Mesodermal cell (in vitro differentiated cells): Measurements from ENCODE around the gene BAG1.

ENCODE experiments used
- H3K27ac ChIP-seq: 2 replicates; pipeline ENCODE4 v1.7.0; 2013; ENCODE audit warnings: mild to moderate bottlenecking, low read depth, low read length, moderate library complexity; ENCODE audit not compliant: severe bottlenecking
- H3K36me3 ChIP-seq: 2 replicates; pipeline ENCODE4 v1.7.1; 2013; ENCODE audit warnings: mild to moderate bottlenecking, low read length, moderate library complexity; ENCODE audit not compliant: control insufficient read depth, insufficient read depth
- H3K4me1 ChIP-seq: one replicate; pipeline ENCODE4 v1.7.1; 2013; ENCODE audit warnings: mild to moderate bottlenecking, low read length; ENCODE audit not compliant: insufficient read depth, control insufficient read depth, poor library complexity, severe bottlenecking
- H3K4me3 ChIP-seq: 2 replicates; pipeline ENCODE4 v1.7.0; 2013; ENCODE audit warnings: low read length, control low read depth, mild to moderate bottlenecking; ENCODE audit not compliant: insufficient read depth, poor library complexity, severe bottlenecking; ENCODE audit errors: extremely low read depth
- H3K9me3 ChIP-seq: 2 replicates; pipeline ENCODE4 v1.7.1; 2013; ENCODE audit warnings: mild to moderate bottlenecking, low read length, moderate library complexity; ENCODE audit not compliant: control insufficient read depth
- WGBS, 2 experiments: methylation state at CpG; one replicate each; pipeline ENCODE4 v1.1.5; 2013; ENCODE audit warnings: missing lambda C conversion rate in 2 of 2; ENCODE audit not compliant: insufficient coverage in 2 of 2; 5-methylcytosine and 5-hydroxymethylcytosine counted together

The BAG1 gene

DNA sequence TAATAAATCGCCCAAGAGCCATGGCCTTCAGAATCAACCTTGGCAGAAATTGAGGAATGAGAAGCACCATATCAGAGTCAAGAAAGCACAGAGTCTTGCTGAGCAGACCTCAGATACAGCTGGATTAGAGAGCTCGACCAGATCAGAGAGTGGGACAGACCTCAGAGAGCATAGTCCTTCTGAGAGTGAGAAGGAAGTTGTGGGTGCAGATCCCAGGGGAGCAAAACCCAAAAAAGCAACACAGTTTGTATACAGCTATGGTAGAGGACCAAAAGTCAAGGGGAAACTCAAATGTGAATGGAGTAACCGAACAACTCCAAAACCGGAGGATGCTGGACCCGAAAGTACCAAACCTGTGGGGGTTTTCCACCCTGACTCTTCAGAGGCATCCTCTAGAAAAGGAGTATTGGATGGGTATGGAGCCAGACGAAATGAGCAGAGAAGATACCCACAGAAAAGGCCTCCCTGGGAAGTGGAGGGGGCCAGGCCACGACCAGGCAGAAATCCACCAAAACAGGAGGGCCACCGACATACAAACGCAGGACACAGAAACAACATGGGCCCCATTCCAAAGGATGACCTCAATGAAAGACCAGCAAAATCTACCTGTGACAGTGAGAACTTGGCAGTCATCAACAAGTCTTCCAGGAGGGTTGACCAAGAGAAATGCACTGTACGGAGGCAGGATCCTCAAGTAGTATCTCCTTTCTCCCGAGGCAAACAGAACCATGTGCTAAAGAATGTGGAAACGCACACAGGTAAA is 30.3 kb upstream of the BAG1 start:
- H3K4me3 ChIP-seq = no peak overlapping the region
- WGBS, 2 experiments = 91 to 98% methylated on average over 6 to 8 of the region's 12 CpGs
- no peaks in the 10 kb centered on the region for H3K9me3 ChIP-seq
- no peak overlapping the region for H3K27ac ChIP-seq
- H3K4me1 ChIP-seq = peaks cover 10% of the 10 kb centered on the region
- peaks cover 77% of the 10 kb centered on the region for H3K36me3 ChIP-seq

DNA sequence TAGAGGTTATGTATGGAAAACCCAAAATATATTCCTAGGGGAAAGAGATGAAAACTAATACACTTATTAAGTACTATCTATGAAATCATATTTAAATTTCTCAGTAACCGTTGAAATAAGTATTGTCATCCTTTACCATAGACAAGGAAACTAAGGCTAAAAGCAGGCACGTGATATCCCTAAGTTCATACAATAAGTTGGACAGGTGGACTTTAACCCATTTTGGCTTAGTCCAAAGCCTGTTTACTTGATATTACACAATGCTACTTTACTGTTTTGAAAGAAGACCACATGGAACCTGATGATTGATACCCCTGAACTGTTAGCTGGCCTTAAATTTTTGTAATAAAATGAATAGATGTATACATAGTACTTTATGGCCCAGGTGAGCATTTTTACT is 29.3 kb upstream of the BAG1 start:
- peaks cover 10% of the 10 kb centered on the region for H3K4me1 ChIP-seq
- no peaks in the 10 kb centered on the region for H3K9me3 ChIP-seq
- no peak overlapping the region for H3K4me3 ChIP-seq
- 100% methylated on average over 1 of the region's 2 CpGs for WGBS, 2 experiments
- peaks cover 66% of the 10 kb centered on the region for H3K36me3 ChIP-seq
- H3K27ac ChIP-seq = no peak overlapping the region

DNA sequence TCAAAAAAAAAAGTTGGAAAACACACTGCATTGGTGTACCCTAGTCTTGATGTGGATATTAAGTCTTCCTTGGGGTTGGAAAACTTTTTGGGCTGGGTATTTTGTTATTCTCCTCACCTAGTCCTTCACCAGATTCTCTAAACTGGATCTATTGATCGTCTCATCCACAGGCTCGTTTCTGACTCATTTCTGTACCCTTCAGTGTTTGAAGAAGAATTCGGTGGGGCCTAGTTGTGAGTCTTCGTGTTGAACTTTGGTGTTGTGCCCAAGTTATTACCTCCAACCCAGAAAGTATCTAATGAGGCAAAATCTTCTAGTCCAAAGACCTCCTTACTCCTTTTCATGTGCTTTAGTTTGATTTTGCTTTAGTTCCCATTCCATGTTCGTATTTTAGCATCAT is 27.4 kb upstream of the BAG1 start:
- peaks cover 48% of the 10 kb centered on the region for H3K36me3 ChIP-seq
- 95% methylated on average over 2 to 3 of the region's 5 CpGs for WGBS, 2 experiments
- H3K4me1 ChIP-seq = peaks cover 10% of the 10 kb centered on the region
- H3K27ac ChIP-seq = no peak overlapping the region
- no peaks in the 10 kb centered on the region for H3K9me3 ChIP-seq
- no peak overlapping the region for H3K4me3 ChIP-seq

DNA sequence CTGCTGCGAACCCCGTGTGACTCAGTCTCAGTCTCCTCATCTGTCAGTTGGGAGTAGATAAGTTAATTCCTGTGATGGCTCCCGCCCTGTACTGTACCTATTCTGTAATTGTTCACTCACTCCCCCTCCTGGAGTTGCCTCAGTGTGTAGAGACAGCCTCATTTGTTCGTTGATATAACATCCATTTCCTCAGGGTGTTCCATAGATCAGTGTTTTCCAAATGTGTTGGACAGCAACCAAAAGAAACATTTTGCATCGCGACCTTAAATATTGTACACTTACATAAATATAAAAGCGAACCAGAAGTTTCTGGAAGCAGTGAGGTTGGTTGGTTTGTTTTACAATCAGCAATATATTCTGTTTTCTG is 26.5 kb upstream of the BAG1 start:
- peaks cover 1% of the 10 kb centered on the region for H3K4me1 ChIP-seq
- peaks cover 40% of the 10 kb centered on the region for H3K36me3 ChIP-seq
- H3K9me3 ChIP-seq = no peaks in the 10 kb centered on the region
- 8 to 25% methylated on average over 2 to 4 of the region's 7 CpGs for WGBS, 2 experiments
- H3K27ac ChIP-seq = peak overlapping the region; percentile 99
- H3K4me3 ChIP-seq = peak overlapping the region; percentile 95

DNA sequence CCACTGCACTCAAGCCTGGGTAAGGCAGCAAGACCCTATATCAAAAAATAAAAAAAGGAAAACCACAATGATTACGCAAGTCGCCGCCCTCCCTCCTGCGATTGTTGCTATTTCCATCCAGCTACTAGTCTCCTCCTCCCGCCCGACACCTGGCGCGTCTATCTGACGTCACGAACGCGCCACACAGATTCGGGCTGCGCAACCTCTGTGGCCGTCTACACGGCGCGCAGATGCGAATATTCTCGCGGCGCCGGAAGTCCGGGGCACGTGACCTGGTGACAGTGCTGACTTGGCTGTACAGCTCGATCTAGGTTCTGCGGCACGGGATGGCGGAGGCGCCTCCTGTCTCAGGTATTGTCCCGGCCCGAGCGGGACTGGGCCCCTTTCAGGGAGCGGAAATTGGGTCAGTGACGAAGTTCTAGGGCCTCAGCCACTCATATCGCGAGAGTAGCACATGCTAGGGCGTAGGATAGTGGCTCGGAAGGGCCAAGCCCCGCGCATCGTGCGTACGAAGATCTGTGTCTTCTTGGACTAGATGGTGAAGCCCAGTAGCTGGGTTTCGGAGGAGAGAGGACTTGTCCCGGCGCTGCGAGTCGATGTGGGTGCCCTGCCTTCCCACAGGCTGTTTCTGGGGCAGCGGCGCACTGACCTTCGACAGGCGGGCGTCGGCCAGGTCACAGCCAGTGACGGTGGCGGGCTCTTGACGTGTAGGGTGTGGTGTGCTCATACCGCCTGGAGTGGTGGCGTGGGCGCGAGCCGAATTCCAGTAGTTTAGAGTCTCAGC is 25.9 kb upstream of the BAG1 start, which contains the start of gene NFX1:
NFX1 (plus strand) TSS at position 270 of the 784 bp plus-strand sequence; CDS start at position 327, 57 bp downstream.
- WGBS, 2 experiments = 0 to 1% methylated on average over 48 to 58 of the region's 63 CpGs
- Histone ChIP-seq H3K9me3 (no peaks in the 10 kb centered on the region), H3K4me3 (peak within 1 kb of the TSS; percentile 95), H3K4me1 (no peaks in the 10 kb centered on the region), H3K36me3 (peaks cover 34% of the 10 kb centered on the region), H3K27ac (peak within 1 kb of the TSS; percentile 99)

DNA sequence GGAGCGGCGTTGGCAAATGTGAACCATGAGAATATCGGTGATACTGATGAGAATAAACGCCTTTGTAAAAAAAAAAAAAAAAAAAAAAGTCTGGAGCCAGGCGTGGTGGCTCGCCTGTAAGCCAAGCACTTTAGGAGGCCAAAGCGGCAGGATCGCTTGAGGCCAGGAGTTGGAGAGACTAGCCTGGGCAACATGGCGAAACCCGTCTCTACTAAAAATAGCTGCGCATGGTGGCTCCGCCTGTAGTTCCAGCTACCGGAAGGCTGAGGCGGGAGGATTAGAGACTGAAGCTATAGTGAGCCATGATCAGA is 25.4 kb upstream of the BAG1 start:
- Histone ChIP-seq H3K27ac (peak overlapping the region; percentile 99), H3K4me1 (no peaks in the 10 kb centered on the region), H3K4me3 (peak overlapping the region; percentile 95), H3K9me3 (no peaks in the 10 kb centered on the region), H3K36me3 (peaks cover 29% of the 10 kb centered on the region)
- 4 to 5% methylated on average over 9 of the region's 14 CpGs for WGBS, 2 experiments

DNA sequence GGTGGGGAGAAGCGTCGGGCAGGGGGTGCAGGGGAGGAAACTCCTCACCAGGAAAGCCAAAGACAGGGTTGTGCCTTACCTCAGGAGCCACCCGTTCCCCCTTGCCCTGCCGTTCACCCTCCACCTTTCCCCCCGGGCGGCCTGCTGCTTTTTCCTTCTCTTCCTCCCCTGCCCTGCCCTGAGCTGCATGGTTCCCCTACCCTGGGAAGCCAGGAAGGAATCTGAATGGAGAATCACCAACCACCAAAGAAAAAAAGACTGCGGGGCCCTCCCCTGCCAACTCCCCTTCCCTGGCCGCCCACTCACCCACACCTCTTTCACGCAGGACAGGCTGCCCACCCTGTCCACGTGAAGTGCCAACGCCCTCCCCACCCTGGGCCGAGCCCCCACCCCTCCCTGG is 25.0 kb upstream of the BAG1 start:
- WGBS, 2 experiments = 66 to 71% methylated on average over 2 to 6 of the region's 12 CpGs
- peak overlapping the region; percentile 95 for H3K4me3 ChIP-seq
- no peaks in the 10 kb centered on the region for H3K9me3 ChIP-seq
- no peaks in the 10 kb centered on the region for H3K4me1 ChIP-seq
- peak overlapping the region; percentile 99 for H3K27ac ChIP-seq
- peaks cover 25% of the 10 kb centered on the region for H3K36me3 ChIP-seq

DNA sequence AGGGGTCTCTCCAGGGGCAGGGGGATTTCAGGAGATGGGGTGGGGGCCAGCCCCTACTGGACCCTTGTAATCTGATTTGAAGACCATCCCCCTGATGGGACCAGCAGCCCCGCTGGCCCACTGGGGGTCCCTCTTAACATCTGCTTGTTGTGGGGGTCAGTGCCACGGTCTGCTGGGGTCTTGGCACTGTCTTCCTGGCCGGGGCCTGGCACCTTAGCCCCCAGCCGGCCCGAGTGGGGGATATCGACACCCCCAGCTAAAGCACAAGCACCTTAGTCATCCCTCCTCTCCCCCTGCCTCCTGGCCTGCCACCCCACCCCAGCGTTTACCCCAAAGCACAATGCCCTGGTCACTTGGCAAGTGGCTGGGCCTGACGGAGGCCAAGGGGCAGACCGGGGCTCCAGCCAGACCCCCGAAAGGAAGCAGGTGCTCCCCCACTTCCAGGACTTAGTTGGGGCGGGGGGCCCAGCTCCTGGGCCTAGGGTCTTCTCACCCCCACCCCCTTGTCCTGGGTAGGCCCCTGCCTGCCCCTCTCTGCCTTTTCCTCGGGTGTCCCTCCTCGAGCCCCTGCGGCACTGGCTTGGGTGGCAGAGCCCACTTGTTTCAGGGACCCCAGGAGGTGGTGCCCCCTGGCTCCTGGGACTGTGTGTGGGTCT is 24.4 kb upstream of the BAG1 start:
- H3K36me3 ChIP-seq = peaks cover 19% of the 10 kb centered on the region
- H3K27ac ChIP-seq = no peak overlapping the region
- WGBS, 2 experiments = 84 to 92% methylated on average over 4 of the region's 14 CpGs
- H3K4me1 ChIP-seq = no peaks in the 10 kb centered on the region
- H3K4me3 ChIP-seq = peak overlapping the region; percentile 95
- H3K9me3 ChIP-seq = no peaks in the 10 kb centered on the region

DNA sequence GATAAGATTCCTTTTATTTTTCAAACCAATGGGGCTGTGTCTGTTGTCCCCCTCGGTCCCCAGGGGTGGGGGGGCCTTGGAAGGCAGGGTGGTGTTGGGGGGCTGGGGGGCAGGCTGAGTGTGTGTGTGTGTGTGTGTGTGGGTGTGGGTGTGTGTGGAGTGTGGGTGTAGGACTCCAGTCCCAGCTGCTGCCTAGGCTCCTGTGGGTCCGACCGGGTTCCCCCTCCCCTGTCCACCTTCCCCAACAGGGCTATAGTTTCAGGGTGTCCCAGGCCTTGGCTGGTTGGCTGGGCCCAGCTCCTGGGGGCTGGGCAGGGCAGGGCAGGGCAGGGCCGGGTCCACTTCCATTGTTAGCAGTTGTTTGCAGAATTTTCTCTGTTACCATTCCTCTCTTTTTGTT is 23.7 kb upstream of the BAG1 start:
- Histone ChIP-seq H3K4me3 (no peak overlapping the region), H3K9me3 (no peaks in the 10 kb centered on the region), H3K4me1 (no peaks in the 10 kb centered on the region), H3K27ac (no peak overlapping the region), H3K36me3 (peaks cover 12% of the 10 kb centered on the region)
- WGBS, 2 experiments = no CpG with 5 or more reads among the region's 4 CpGs

DNA sequence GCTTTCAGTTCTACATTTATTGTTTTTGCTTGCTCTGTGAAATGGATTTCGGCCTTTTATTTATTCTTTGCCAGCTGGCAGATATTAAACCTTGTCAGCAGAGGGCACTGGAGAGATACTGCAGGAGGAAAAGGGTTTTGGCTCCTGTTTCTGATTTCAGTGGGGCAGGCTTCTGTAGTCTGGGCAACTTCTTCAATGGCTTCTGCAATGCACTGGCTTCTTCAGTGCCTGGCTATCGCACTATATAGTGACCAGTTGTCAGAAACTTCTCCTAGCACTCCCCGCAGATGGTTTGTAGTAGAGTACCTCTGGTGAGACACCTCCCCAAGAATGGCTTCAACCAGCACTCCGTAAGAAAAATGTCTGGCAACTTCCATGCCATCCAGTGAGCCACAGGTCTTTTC is 22.6 kb upstream of the BAG1 start:
- Histone ChIP-seq H3K27ac (no peak overlapping the region), H3K4me1 (no peaks in the 10 kb centered on the region), H3K9me3 (no peaks in the 10 kb centered on the region), H3K36me3 (peaks cover 9% of the 10 kb centered on the region), H3K4me3 (no peak overlapping the region)
- 69 to 78% methylated on average over 4 of the region's 4 CpGs for WGBS, 2 experiments
